Globus pallidus (tissue), 1 donor: ENCODE data around the gene ZNF292.
A peak's percentile ranks its signal among the peaks of the same experiment; 100 is the strongest.
"Not testable (repeated sequence)": the region's sequence is repeated elsewhere in the genome, so short reads cannot be mapped to it uniquely, and the experiment has no call there.

Experiments
- DNase-seq: peaks from one replicate; pipeline ENCODE4 v3.0.0-alpha.2; 2015; ENCODE audit warnings: low spot score

Gene ZNF292

GRCh38 chr6:87213364-87213763, 58.0 kb downstream of the ZNF292 start:
- DNase-seq = no peak

GRCh38 chr6:87214831-87215230, 59.5 kb downstream of the ZNF292 start:
- DNase-seq = no peak

- DNase-seq = no peak
Observed at GRCh38 chr6:87220997-87221396, 65.6 kb downstream of the ZNF292 start.

- no peak for DNase-seq
Observed at GRCh38 chr6:87222676-87223075, 67.3 kb downstream of the ZNF292 start.

GRCh38 chr6:87224971-87225370, 69.6 kb downstream of the ZNF292 start:
- DNase-seq = no peak

- no peak for DNase-seq
Observed at GRCh38 chr6:87225511-87225910, 70.1 kb downstream of the ZNF292 start.

GRCh38 chr6:87225937-87226336, 70.6 kb downstream of the ZNF292 start:
- no peak for DNase-seq

- DNase-seq = no peak
Observed at GRCh38 chr6:87230801-87231200, 75.4 kb downstream of the ZNF292 start.

- DNase-seq = peak; percentile 4
Observed at GRCh38 chr6:87237804-87238203, 82.4 kb downstream of the ZNF292 start.

- not testable (repeated sequence) for DNase-seq
Observed at GRCh38 chr6:87239098-87239635, 83.8 kb downstream of the ZNF292 start.

- no peak for DNase-seq
Observed at GRCh38 chr6:87241304-87241703, 85.9 kb downstream of the ZNF292 start.

- DNase-seq = no peak
Observed at GRCh38 chr6:87242311-87242710, 86.9 kb downstream of the ZNF292 start.

GRCh38 chr6:87243812-87244211, 88.4 kb downstream of the ZNF292 start:
- no peak for DNase-seq

GRCh38 chr6:87244380-87244779, 89.0 kb downstream of the ZNF292 start:
- no peak for DNase-seq

- DNase-seq = no peak
Observed at GRCh38 chr6:87250019-87250418, 94.7 kb downstream of the ZNF292 start.

- no peak for DNase-seq
Observed at GRCh38 chr6:87251225-87251624, 95.9 kb downstream of the ZNF292 start.

GRCh38 chr6:87251725-87252124, 96.4 kb downstream of the ZNF292 start:
- DNase-seq = no peak

- no peak for DNase-seq
Observed at GRCh38 chr6:87257046-87257445, 101.7 kb downstream of the ZNF292 start.

GRCh38 chr6:87257565-87257964, 102.2 kb downstream of the ZNF292 start:
- DNase-seq = no peak

- DNase-seq = no peak
Observed at GRCh38 chr6:87257975-87258374, 102.6 kb downstream of the ZNF292 start.

- no peak for DNase-seq
Observed at GRCh38 chr6:87259791-87260190, 104.4 kb downstream of the ZNF292 start.

GRCh38 chr6:87261534-87261933, 106.2 kb downstream of the ZNF292 start:
- no peak for DNase-seq

- no peak for DNase-seq
Observed at GRCh38 chr6:87264481-87264880, 109.1 kb downstream of the ZNF292 start.

- DNase-seq = no peak
Observed at GRCh38 chr6:87274660-87275274, 119.4 kb downstream of the ZNF292 start.
